OCI-LY7 (cell line): ENCODE measurements around the gene RBP4. TPM values are rescaled to one million over a fixed set of nuclear protein-coding genes. Genes with fewer than 3 reads are reported as not detected.
A peak's percentile ranks its signal among the peaks of the same experiment; 100 is the strongest.

Experiments
- BruUV-seq: library from RNA; stranded (reverse); fragments of 400-500 nt; replicated peaks from 2 replicates; lab custom pipeline; 2021; lab: Mats Ljungman, UMichigan
- CTCF ChIA-PET: fragments of 300-600 bp; sonication (Branson Sonifier 250); formaldehyde crosslinking; loops from one replicate; lab custom pipeline; 2022; ENCODE audit warnings: antibody characterized with exemption; ENCODE audit not compliant: unreplicated experiment; lab: Charles Lee
- POLR2A ChIA-PET: fragments of 300-600 bp; sonication (Branson Sonifier 250); formaldehyde crosslinking; loops from one replicate; lab custom pipeline; 2022; ENCODE audit warnings: antibody characterized with exemption; lab: Charles Lee
- DNase-seq: peaks from one replicate; pipeline ENCODE4 v3.0.0-alpha.2; 2015; ENCODE audit warnings: low spot score
- H2AFZ ChIP-seq: fragments of 200-600 bp; sonication (generic), shearing (Covaris generic); 2 replicates; pipeline ENCODE4 v1.6.1; 2014; ENCODE audit warnings: mild to moderate bottlenecking, antibody characterized with exemption, low read length, moderate library complexity
- H3K27ac ChIP-seq: fragments of 200-600 bp; sonication (generic); 2 replicates; pipeline ENCODE4 v1.5.1; 2014; ENCODE audit warnings: mixed run types, low read depth, mild to moderate bottlenecking, moderate library complexity, low read length, inconsistent platforms; ENCODE audit not compliant: poor library complexity, severe bottlenecking
- H3K36me3 ChIP-seq: fragments of 200-600 bp; sonication (generic); 2 replicates; pipeline ENCODE4 v1.6.1; 2014; ENCODE audit warnings: mild to moderate bottlenecking, antibody characterized with exemption, low read length, moderate library complexity, mixed read lengths; ENCODE audit not compliant: insufficient read depth
- H3K4me1 ChIP-seq: fragments of 200-600 bp; sonication (generic); 2 replicates; pipeline ENCODE4 v1.5.1; 2014; ENCODE audit warnings: mild to moderate bottlenecking, low read length; ENCODE audit not compliant: insufficient read depth, poor library complexity, severe bottlenecking
- H3K4me2 ChIP-seq: fragments of 200-600 bp; sonication (generic); 2 replicates; pipeline ENCODE4 v1.6.1; 2014; ENCODE audit warnings: mild to moderate bottlenecking, low read length
- H3K4me3 ChIP-seq: fragments of 200-600 bp; sonication (generic); 2 replicates; pipeline ENCODE4 v1.5.1; 2014; ENCODE audit warnings: mild to moderate bottlenecking, low read depth, low read length; ENCODE audit not compliant: poor library complexity, severe bottlenecking
- H3K79me2 ChIP-seq: fragments of 200-600 bp; sonication (generic); 2 replicates; pipeline ENCODE4 v1.6.1; 2016; ENCODE audit warnings: low read depth, mild to moderate bottlenecking, low read length, moderate library complexity, mixed read lengths; ENCODE audit not compliant: insufficient read depth
- H3K9me2 ChIP-seq: fragments of 200-600 bp; sonication (generic); 2 replicates; pipeline ENCODE4 v1.6.1; 2016; ENCODE audit warnings: mild to moderate bottlenecking, low read length, mixed read lengths; ENCODE audit not compliant: insufficient read depth
- H3K9me3 ChIP-seq: fragments of 200-600 bp; sonication (generic); 2 replicates; pipeline ENCODE4 v1.6.1; 2014; ENCODE audit warnings: mild to moderate bottlenecking, mixed run types, low read length, mixed read lengths
- H4K20me1 ChIP-seq: fragments of 200-600 bp; sonication (generic); 2 replicates; pipeline ENCODE4 v1.6.1; 2014; ENCODE audit warnings: mild to moderate bottlenecking, antibody characterized with exemption, low read length, moderate library complexity, mixed read lengths; ENCODE audit not compliant: insufficient read depth
- CTCF ChIP-seq: fragments of 200-600 bp; sonication (generic); conservative IDR thresholded peaks from 2 replicates; pipeline ENCODE4 v1.5.1; 2014; ENCODE audit warnings: mild to moderate bottlenecking, antibody characterized with exemption, low read length, moderate library complexity, mixed read lengths
- EZH2phosphoT487 ChIP-seq: fragments of 200-600 bp; sonication (generic); IDR thresholded peaks from 2 replicates; pipeline ENCODE4 v1.6.1; 2018; ENCODE audit warnings: low read depth, borderline replicate concordance, mild to moderate bottlenecking, mixed run types, antibody characterized with exemption, low read length, moderate library complexity, mixed read lengths
- intact Hi-C: fragments of 100-400 bp; cut with micrococcal nuclease; formaldehyde crosslinking; loops from one replicate; pipeline ENCODE4 v1.10.0; 2022; ENCODE audit not compliant: unreplicated experiment
- total RNA-seq, 2 experiments: library from RNA; depleted of rRNA in 1 of 2; stranded (reverse); fragments of >200 nt in 1 of 2; shearing (Covaris generic) in 1 of 2; gene quantifications; 2 replicates each; pipeline ENCODE4 v1.2.3, GENCODE V29; 2014 to 2022

The RBP4 gene
- total RNA-seq, 2 experiments from 2014 or later: not detected

GRCh38 chr10:93595378-93596161, 5.5 kb downstream of the RBP4 start:
- H3K4me1 ChIP-seq: peaks cover 23% of the 10 kb centered on the region
- peak overlapping the region; percentile 22; the same call in 1 of the 2 replicates for H2AFZ ChIP-seq
- no peaks in the 10 kb centered on the region for H4K20me1 ChIP-seq
- no peaks in the 10 kb centered on the region for H3K79me2 ChIP-seq
- ChIA-PET CTCF (interaction anchor here (0.5 kb wide), 1 partner anchor 15 kb away, joined by 5 read pairs; no protein-coding TSS in a partner anchor), POLR2A (interaction anchor here (0.6 to 0.7 kb wide), 3 partner anchors 21 to 83 kb away, joined by 3 read pairs; no protein-coding TSS in a partner anchor)
- H3K27ac ChIP-seq: no peak overlapping the region
- no peak overlapping the region for H3K4me2 ChIP-seq
- no peak overlapping the region for H3K4me3 ChIP-seq
- H3K36me3 ChIP-seq: no peaks in the 10 kb centered on the region
- BruUV-seq: no TSS peak
- TF ChIP-seq EZH2phosphoT487 (no peak), CTCF (no peak)
- H3K9me3 ChIP-seq: no peaks in the 10 kb centered on the region
- no peaks in the 10 kb centered on the region for H3K9me2 ChIP-seq
- no peak for DNase-seq
- intact Hi-C loops: no loop called here

GRCh38 chr10:93594518-93594917, 6.5 kb downstream of the RBP4 start:
- Histone ChIP-seq H3K4me1 (peaks cover 23% of the 10 kb centered on the region), H3K79me2 (no peaks in the 10 kb centered on the region), H3K36me3 (no peaks in the 10 kb centered on the region), H3K4me3 (no peak overlapping the region), H2AFZ (no peak overlapping the region), H3K9me3 (no peaks in the 10 kb centered on the region), H3K9me2 (no peaks in the 10 kb centered on the region), H3K27ac (no peak overlapping the region), H4K20me1 (no peaks in the 10 kb centered on the region), H3K4me2 (no peak overlapping the region)
- DNase-seq: no peak
- CTCF ChIA-PET: no interaction called here
- intact Hi-C loops: no loop called here
- no TSS peak for BruUV-seq
- POLR2A ChIA-PET: no interaction called here
- TF ChIP-seq CTCF: no peak
- TF ChIP-seq EZH2phosphoT487: no peak

- POLR2A ChIA-PET: no interaction called here
- Histone ChIP-seq H3K4me2 (no peak overlapping the region), H3K27ac (no peak overlapping the region), H2AFZ (no peak overlapping the region), H3K9me3 (no peaks in the 10 kb centered on the region), H4K20me1 (no peaks in the 10 kb centered on the region), H3K36me3 (no peaks in the 10 kb centered on the region), H3K79me2 (no peaks in the 10 kb centered on the region), H3K4me3 (no peak overlapping the region), H3K4me1 (peaks cover 23% of the 10 kb centered on the region), H3K9me2 (no peaks in the 10 kb centered on the region)
- DNase-seq: no peak
- intact Hi-C loops: no loop called here
- TF ChIP-seq CTCF: no peak
- no peak for TF ChIP-seq EZH2phosphoT487
- BruUV-seq: no TSS peak
- CTCF ChIA-PET: no interaction called here
These were observed 7.3 kb downstream of the RBP4 start for GRCh38 chr10:93593749-93594148.
